A673 (cell line): Measurements from ENCODE around the gene CCL27.

ENCODE experiments used
- CTCF ChIP-seq: fragments of 300-800, 200-600 bp; sonication (generic); conservative IDR thresholded peaks from 2 replicates; pipeline ENCODE4 v1.5.1; 2017; ENCODE audit warnings: low read depth, mild to moderate bottlenecking, antibody characterized with exemption, low read length, moderate library complexity, mixed read lengths
- EZH2 ChIP-seq: fragments of 200-600 bp; sonication (generic); IDR thresholded peaks from 2 replicates; pipeline ENCODE4 v1.6.1; 2017; ENCODE audit warnings: borderline replicate concordance, low read depth, mild to moderate bottlenecking, mixed read lengths, antibody characterized with exemption, low read length; ENCODE audit not compliant: poor library complexity, severe bottlenecking

- TF ChIP-seq CTCF (no peak), EZH2 (no peak)
Measured at GRCh38 chr9:34633166-34633565, 29.3 kb downstream of the CCL27 start.
